NOMO-1 treated with DMSO at 0.1 percent for 48 hours (cell line): Measurements from ENCODE around the gene MLX.

Source experiments
- DNase-seq: peaks from one replicate; lab custom pipeline; 2025; ENCODE audit not compliant: unreplicated experiment; lab: John Stamatoyannopoulos, UW

MLX gene, protein sequence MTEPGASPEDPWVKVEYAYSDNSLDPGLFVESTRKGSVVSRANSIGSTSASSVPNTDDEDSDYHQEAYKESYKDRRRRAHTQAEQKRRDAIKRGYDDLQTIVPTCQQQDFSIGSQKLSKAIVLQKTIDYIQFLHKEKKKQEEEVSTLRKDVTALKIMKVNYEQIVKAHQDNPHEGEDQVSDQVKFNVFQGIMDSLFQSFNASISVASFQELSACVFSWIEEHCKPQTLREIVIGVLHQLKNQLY

DNA sequence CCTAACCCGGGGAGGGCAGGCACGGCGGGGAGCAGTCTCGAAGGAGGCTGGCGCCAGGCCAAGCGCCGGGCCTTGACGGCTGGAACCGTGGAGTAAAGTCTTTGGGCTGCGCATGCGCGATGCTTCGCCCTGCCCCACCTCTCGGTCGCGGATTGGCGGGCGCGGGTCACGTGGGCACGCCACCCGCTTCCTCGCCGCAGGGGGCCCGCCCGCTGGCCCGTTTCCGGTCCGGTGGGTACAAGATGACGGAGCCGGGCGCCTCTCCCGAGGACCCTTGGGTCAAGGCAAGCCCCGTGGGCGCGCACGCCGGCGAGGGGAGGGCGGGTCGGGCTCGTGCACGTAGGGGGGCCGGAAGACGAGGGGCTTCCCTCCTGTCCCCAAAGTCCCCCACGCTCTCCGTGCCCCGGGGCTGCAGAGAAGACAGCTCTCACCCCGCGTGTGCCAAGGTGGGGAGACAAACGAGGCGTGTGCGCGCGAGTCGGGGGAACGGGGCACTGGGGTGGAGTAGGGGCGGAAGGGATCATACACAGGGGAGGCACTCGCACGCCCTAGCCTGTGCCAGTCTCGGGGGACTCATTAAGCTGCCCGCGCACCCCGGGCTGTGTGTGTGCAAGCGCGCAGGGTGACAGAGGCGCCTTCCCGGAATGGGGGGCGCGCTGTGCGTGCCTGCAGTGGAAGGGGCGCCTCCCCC, at the start of gene MLX:
MLX (plus strand) TSS at position 218 of the 691 bp plus-strand sequence; CDS start at position 243, 25 bp downstream.
- DNase-seq: peak; percentile 83

DNA sequence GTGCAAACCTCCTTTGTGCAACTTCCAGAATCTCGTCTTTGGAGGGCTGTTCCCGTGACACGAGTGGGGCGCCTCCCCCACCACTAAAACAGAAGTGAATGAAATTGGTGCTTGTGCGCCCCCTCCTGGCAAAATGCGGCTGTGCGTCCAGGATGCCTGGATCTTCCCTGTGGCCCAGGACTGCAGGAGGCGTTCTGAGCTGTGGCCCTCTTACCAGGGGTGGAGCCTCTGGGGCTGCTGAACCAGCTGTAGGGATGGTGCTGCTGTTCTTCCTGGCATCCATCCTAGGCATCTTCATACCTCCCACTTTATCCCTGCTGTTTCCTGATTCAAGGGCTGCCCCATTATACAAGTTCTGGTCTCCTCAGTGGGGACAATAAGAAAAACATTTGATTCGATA, 49.4 kb upstream of the MLX start:
- peak; percentile 70 for DNase-seq

DNA sequence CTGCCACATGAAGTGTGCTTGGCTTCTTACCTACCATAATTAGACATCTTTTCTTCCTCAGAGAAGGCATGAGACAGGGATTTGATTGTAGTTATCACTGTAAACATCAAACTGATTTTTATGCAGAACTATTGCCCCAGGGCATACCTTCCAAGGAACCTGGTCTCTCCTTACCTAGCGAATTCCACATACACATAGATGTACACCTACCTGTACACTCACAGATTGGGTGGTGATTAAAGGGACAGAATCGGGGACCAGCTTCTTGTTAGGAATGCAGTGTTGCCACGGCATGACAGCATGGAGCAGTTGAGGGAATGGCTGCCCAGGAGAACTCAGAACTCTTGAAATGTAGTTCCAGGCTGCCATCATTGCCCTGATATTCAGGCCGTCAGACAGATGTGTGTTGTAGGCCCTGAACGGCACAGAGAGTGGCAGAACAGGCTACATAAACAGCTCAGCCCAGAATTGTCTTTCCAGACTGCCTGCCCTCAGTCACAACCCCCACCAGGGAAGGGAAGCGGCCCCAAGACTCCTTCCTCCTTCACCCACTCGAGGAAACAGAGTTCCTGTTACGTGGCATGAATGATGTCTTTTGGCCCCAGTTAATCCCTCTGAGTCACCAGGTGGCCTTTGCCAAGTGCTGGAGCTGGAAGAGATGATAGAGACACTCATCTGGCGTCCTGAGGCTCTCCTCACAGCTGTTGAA, 48.7 kb upstream of the MLX start:
- DNase-seq: peak; percentile 45

DNA sequence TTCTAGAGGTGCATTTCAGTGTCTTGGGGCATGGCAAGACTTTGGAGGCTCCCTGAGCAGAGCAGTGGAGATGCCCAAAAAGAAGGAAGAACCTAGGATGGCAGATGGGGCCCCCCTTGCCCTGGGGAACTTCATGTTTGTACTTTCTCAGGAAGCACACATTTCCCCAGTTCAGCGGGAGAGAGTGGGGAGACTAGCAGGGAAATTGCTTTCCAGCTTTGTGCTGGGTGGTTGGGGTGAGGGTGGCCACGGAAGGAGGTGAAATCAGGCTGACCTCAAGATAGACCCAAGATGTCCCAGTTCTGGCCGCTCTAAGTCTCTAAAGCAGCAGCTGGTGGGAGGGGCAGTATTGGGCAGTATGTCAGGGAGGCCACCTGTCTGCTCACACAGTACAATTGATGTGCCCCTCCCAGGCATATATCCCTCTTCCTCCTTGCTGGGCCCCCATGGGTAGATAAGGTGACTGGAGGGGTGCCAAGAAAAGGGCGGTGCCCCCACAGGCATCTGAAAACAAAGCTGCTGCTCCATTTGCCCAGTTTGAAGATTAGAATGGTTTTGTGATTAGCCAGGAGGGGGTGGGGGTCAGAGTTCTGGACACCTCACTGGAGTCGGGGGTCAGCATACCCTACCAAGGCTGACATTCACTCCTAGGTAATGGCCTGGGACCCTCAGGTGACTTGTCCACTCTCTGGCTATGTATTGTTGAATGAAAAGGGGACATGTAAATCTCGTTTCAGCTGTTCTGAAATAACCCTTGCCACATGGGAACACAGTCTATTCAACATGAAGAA, 48.0 kb upstream of the MLX start:
- no peak for DNase-seq

DNA sequence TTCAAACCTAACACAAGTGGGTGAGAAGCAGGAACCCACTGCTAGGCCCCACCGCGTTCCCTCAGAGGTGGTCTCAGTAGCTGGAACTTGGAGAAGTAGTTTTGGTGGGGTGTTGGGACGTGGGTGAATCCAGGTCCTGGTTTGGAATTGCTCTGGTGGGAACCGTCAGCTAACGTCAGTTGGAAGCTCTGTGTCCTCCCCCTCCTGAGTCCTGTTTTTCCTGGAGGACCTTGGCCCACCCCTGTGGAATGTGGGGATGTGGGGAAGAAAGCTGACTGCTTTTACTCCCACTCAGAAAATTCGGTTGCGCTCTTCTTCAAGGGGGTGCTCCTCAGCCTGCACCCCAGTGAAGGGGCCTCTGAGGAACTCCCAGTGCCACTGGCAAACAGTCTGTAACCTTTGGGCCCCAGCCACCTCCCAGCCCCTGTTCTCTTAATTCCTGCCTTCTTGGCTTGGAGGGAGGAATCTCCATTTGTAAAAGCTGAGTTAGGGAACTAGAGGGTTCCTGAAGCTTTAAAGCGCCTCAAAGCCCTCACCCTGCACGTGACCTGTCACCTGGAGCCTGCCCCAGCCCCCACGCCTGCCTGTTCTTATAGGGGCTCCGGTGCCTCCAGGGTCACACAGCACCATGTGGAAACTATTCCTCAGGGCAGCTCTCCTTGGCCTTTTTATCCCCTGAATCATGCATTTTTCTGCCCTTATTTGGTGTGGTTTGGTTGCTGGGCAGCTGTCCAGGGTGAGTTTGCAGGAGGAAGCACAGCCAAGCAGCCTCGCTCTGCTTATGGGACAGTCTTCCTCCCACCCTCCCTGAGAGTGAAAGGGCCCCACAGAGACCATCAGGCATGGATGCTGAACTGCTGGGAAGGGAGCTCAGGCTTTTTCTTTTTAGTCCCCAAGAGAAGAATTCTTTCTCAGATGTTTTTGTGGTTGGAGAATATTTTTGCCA, 47.1 kb upstream of the MLX start:
- no peak for DNase-seq

DNA sequence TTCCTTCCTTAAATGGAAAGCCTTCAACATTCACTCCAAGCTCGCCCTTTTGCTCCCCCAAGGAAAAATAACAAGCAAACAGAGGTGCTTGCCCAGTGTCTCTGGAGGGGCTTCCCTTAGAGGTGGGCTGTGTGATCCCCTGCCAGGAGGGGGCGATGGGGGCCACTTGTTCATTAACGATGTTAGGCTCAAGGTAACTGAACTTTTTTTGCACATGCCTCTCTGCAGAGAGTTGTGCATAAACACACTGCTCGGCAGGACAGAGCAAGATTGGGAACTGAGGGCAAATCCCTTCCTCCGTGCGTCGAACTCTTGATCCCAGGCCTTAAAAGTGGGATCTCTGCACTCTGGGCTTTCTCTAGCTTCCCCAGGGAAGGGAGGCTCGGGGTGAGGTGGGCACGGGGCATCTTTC, 46.4 kb upstream of the MLX start:
- DNase-seq: no peak

DNA sequence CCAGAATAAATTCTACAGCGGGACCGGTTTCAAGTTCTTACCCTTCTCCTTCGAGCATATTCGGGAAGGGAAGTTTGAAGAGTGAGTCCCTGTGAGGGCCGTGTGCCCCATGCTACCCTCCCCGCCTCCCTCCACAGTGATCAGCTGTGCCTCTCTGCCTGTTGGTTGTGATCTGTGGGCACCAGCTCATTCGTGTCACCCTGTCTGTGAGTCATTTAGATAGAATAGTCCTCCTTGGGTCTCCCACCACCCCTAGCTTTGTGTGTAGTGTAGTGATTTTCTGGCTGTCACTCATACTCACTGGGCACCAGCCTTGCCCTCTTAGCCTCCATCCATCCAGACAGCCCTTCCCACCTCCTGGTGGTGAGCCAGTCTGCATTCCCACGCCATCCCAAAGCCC, 45.9 kb upstream of the MLX start:
- DNase-seq: no peak

DNA sequence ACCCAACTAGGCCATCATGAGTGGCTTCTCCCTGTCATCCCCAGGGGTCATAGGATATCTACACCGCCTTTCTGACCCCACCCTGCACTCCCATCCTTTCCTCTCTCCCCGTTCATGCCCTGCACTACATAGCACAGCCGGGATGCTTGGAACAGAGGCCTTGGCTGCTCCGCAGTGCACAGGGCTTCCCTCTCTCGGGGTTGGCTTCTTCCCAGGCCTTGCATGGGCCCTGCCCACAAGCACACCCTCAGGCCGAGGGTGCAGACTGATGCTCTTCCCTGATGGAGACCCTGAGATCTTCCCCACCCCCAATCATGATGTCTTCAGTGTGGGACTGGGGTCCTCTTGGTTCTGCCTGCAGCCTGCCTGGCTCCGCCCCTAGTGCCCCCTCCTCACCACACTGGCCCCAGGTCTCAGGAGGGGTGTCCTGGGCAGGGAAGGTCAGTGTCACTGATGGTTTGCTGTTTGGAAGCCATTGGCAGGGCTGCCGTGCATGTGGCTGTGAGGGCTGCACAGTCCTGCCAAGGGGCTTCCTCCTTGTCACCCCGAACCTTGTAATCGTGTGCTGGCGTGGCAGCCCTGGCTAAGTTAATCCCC, 45.1 kb upstream of the MLX start:
- no peak for DNase-seq

DNA sequence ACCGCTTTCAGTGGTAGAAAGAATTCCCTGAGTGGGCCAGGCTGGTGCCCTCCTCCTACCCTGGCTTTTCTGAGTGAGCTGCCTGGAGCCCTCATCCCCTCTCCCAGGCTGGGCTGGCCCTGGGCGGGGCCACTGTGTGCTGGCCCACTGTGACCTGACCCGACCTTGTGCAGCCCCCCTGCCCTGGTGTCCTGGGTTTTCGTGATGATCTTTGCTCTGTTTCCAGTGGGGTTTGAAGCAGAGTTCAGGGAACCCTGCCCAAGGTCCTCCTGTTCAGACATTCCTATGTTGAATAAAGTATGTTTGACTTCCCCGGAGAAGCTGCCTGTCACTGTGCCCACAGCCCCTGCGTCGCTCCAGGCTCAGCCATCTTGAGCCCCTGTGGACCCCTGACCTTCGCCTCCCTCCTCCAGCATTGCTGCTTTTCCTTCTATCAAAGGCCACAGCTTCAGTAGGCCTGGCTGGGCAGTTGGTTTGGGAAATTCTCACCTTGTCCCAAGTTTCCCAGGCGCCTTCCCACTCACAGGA, 44.6 kb upstream of the MLX start:
- no peak for DNase-seq

DNA sequence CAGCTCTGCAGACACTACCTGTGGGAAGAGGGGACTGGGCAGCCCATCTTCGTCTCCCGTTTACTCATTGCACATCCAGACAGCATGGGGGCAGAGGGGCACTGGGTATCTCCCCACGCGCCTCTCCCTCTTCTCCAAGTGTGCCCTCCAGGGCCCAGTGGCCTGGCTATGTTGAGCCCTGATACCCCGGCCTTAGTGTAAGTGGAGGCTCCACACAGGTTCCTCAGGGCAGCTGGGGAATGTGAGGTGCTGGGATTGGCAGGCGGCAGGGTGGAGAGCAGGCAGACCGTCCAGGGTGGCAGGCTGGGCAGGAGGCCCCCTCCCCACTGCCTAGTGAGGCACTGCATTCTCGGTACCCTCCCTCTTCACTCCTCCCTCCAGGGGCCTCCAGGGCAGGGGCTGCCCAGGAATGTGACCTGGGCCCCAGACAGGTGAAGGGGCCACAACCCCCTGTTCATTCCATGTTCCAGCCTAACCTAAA, 44.1 kb upstream of the MLX start:
- DNase-seq: no peak

DNA sequence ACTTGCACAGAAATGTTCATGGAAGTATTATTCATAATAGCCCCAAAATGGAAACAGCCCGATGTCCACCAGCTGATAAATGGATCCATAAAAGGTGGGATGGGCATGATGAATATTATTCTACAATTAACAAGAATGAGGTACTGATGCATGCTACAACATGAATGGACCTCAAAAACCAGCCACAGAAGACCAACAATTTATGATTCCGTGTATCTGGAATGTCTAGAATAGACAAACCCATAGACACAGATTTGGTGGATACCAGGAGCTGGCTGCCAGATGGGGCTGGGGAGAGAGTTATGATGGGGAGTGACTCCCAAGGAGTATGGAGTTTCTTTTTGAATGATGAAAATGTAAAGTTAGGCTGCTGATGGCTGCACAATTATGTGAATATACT, 41.7 kb upstream of the MLX start:
- no peak for DNase-seq

DNA sequence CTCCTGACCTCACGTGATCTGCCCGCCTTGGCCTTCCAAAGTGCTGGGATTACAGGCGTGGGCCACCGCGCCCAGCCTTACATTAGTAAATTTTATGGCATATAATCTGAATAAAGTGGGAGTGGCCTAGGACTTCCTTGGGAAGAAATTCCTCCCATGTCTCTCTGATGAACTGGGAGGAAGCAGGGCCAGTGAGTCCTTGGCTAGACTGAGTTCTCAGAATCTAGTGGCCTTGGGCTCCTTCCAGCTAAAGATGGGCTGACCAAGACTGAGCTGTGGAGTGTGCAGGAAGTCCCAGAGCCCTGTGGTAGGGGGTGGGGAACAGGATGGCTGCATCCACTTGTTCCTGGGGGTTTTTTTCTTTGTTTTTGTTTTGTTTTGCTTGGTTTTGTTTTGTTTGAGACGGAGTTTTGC, 40.9 kb upstream of the MLX start:
- DNase-seq: no peak

DNA sequence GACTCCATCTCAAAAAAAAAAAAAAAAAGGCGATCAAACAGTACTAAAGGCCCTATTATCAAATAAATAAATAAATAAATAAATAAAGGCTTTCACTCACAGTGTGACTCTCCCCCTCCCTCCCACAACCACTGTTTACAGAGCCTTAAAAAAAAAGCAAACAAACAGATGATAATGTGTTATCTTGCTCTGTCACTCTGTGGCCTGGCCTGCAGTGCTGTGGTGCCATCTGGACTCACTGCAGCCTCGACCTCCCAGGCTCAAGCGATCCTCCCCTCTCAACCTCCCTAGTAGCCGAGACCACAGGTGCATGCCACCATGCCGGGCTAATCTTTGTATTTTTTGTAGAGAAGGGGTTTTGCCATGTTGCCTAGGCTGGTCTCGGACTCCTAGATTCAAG, 39.0 kb upstream of the MLX start:
- no peak for DNase-seq

DNA sequence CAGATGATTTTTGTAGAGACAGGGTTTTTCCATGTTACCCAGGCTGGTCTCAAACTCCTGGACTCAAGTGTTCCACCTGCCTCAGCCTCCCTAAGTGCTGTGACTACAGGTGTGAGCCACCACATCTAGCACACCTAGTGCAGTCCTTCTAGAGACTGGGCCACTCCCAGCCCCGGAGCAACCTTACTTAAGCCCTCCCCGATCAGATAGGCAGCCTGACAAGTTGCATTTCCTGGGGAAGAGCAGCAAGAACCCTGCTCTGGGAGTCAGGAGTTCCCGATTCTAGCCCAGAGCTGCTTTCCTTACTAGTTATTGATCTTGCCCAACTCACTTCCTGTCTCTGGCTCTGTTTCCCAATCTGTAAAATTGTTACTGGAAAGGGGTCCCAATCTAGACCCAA, 37.8 kb upstream of the MLX start:
- no peak for DNase-seq

DNA sequence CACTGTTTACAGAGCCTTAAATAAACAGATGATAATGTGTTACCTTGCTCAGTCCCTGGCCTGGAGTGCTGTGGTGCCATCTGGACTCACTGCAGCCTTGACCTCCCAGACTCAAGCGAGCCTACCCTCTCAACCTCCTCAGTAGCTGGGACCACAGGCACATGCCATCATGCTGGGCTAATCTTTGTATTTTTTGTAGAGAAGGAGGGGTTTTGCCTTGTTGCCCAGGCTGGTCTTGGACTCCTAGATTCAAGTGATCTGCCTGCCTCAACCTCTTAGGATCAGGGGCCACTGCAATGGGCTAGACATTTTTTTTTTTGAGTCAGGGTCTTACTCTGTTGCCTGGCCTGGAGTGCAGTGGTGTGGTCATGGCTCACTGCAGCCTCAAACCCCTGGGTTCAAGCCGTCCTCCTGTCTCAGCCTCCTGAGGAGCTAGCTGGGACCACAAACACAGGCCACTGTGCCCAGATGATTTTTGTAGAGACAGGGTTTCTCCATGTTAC, 35.9 kb upstream of the MLX start:
- DNase-seq: no peak

DNA sequence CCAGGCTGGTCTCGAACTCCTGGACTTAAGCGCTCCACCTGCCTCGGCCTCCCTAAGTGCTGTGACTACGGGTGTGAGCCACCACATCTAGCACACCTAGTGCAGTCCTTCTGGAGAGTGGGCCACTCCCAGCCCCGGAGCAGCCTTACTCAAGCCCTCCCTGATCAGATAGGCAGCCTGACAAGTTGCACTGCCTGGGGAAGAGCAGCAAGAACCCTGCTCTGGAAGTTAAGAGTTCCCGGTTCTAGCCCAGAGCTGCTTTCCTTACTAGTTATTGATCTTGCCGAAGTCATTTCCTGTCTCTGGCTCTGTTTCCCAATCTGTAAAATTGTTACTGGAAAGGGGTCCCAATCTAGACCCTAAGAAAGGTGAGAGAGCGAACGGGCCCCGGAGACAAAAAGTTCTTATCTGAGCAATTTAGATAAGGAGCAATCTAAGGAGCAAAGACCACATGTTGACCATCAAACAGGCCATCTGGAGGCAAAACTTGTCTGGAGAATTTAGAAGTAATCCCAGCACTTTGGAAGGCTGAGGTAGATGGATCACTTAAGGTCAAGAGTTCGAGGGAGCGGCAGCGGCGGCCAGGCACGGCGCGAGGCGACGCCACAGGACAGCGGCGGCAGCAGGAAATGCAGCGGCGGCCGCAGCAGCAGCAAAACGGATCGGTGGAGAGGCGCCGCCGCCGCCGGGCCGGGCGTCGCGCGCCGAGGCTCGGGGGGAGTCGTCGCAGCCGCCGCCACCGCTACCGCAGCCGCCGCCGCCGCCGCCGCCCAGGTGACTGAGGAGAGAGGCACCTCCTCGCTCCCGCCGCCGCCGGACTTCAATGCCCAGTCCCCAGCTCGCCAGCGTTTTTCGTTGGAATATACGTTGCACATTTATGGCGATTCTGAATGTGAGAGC, 35.2 kb upstream of the MLX start:
- DNase-seq: peak; percentile 57

DNA sequence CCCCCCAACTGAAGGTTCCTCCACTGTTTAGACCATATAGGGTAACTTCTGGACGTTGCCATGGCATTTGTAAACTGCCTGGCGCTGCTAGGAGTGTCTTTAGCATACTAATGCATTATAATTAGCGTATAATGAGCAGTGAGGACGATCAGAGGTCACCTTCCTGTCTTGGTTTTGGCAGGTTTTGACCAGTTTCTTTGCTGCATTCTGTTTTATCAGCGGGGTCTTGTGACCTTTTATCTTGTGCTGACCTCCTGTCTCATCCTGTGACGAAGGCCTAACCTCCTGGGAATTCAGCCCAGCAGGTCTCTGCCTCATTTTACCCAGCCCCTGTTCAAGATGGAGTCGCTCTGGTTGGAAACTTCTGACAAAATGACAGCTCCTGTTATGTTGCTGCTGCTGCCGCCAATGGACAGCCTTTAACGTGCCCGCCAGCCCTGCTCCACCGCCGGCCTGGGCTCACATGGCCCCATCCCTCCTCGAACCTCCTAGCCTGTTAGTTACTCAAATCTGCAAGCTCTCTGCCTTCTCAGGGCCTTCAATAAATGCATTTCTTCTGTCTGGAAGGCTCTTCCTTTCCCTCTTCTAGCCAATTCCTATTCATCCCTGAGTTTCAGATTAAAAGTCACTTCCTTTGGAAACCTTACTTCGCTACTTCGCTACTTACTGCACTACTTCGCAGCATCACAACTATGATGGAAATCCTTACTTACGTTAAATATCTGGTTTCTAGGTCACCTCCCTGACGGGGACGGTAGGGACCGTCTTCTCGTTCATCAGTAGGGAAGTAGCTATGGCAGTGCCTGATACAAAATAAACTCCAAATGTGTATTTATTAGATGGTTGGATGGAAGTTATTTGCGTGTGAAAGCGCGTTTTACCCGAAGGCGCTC, 31.5 kb upstream of the MLX start:
- DNase-seq: peak; percentile 75
